NCI-H187 treated with DMSO at 0.1 percent for 48 hours (cell line): Measurements from ENCODE around the gene MTMR4.
"Not testable (repeated sequence)": the region's sequence is repeated elsewhere in the genome, so short reads cannot be mapped to it uniquely, and the experiment has no call there.

Source experiments
- DNase-seq: peaks from one replicate; lab custom pipeline; 2025; lab: John Stamatoyannopoulos, UW

The MTMR4 gene

DNA sequence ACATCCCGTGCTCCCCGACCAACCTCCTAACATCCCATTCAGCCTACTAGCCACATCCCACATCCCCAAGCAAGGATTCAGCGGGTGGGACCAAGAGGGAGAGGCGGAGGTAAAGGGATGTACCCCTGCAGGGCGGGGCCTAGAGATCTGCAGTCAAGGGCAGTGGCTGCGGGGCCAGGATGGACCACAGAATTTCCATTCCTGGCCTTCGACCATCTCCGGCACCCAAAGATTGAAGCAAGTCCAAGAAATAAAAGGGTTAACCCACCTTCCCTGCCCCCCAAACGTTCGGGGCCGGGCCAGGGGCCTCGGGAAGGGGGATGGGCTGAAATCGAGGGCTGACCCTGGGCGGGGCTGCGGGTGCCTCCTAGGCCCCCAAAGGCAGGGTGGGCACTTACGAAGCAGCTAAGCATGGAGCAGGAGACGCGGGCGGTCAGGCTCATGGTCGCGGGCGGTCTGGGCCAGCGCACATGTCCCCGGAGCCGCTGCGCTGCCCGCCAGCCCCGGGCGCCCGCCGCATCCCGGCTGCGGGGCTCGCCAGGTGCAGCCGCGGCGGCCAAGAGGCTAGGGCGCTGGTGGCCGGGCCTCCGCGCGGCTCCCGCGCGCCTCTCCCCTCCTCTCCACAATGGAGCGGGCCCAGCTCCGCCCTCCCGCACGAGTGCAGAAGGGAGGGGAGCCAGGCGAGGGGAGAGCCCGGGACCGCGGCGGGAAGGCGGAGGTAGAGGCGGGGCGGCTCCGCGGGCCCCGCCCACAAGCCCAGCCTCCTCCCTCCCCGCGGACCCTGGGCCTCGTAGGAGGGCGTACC lies at the start of gene MTMR4:
Gene MTMR4, minus strand, starts transcription at position 674 of the 805 bp plus-strand sequence. Its CDS starts 231 bp downstream, at position 443.
- DNase-seq, result no peak

DNA sequence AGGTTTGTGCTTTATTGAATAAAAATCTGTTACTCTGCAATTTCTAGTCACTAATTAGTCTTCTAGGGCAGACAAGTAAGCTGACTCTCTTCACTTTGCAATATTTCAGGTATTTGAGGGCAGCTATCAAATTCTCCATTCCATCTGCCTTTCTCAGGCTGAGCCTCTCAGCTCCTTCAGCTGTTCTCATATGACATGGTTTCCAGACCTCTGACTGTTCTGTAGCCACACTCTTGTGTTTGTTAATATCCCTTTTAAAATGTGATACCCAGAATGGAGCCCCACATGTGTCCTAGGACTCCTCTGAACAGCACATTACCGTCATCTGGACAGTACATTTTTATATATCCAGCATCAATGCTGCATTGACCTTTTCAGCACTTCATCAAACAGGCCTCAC lies 46.1 kb upstream of the MTMR4 start:
- DNase-seq, result no peak

DNA sequence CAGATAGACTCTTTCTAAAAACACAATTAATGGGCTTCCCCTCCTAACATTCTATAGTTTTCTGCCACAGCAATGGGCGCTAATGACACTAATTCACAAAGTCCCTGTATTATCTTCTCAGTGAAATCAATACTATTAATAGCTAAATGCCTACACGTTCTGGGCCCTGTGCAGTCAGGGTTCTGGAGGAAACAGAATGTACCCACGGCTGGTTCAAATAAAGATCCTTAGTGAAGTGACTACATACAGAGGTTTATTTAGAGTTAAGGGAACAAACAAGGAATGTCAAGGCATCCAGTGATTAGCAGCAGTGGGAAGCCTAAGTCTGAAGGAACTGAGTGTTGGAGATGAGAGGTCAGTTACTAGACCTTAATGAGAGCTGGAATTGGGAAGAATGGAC lies 43.5 kb upstream of the MTMR4 start:
- DNase-seq, result no peak

DNA sequence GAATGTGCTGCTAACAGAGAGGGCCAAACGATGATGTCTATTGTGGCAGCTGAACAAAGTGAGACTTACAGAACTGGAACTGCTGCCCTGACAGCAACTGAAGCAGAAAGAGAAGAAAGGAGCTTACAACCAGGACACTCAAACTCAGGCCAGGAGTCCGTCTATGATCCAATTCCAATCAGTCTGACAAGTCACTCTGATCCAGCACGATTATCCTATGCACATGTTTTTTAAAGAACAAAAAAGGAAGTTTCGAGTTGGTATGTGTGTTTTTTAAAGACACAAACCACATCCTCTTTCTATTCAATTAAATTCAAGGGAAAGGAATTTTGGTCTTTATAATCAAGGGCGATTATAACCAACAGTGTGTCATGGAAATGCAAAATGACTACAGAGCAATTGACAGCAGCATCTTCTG lies 42.4 kb upstream of the MTMR4 start:
- DNase-seq, result no peak

DNA sequence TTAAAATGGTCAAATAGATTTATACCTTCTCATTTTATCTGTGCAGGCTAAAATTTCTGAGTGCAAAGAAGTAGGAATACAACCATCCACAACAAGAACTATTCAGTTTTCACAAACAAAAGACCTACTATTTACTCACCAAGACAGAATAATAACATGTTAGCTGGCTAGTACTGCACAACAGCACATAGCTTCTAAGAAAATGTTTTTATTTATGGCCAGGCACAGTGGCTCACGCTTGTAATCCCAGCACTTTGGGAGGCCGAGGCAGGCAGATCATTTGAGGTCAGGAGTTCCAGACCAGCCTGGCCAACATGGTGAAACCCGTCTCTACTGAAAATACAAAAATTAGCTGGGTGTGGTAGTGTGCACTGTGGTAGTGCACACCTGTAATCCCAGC lies 40.7 kb upstream of the MTMR4 start:
- not testable (repeated sequence) for DNase-seq

DNA sequence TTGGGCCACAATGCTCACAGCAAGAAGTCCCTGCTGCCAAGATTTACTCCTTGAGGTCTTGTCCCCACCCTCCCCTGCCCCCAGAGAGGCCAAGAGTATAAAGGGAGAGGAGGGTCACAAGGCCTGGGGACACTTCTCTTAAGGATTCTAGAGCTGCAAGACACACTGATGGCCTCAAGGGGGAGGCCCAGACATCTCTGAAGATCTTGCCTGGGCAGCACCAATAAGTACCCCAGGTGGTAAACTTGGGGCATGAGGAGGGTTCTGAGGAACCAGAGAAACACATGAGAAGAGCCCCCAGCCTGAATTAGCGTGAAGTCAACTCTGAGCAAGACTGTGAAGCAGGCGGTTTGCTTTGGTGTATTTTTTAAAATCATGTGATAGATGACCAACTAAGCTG lies 26.8 kb upstream of the MTMR4 start:
- DNase-seq, result no peak

DNA sequence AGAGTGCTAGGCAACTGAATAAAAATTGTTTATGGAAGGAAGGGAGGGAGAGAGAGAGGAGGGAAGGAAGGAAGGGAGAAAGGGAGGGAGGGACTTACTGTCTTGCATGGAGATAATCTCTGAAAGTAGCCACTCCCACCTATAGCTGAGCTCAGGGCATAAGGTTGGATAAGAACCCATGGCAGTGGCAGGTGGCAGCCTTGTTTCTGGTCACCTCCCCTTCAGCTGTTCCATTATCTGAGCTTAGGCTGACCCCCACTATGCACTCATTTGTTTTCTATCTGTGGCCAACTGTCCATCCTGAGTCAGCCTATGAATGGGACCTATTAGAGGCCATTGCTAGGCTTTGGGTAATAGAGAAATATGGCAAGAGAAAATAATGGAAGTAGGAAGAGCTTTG lies 25.3 kb upstream of the MTMR4 start:
- no peak for DNase-seq

DNA sequence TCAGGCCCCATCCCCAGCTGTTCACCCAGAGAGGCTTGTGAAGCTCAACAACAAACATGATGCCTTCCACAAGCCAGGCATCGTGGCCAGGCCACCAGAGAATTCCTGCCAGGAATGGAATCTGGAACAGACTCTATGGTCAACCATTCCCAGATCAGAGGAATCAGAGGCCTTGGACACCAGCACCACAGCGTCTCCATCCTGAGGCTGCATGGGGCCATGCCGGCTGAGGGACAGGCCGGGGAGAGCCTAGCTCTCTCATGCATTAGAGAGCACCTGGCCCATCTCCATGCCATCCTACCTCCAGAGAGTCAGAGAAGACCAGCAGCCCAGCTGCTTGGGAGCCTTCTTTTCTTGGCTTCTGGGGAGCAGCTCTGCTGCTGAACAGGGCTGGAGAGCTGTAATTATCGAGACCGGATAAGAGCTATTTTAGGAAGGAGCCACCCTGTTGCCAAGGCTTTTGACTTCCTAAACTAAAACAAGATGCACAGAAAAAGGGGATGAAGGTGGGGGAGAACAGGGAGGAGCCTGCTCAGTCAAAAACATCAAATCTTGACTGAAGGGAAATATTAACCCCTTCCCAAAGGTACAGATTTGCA lies 24.5 kb upstream of the MTMR4 start:
- no peak for DNase-seq

DNA sequence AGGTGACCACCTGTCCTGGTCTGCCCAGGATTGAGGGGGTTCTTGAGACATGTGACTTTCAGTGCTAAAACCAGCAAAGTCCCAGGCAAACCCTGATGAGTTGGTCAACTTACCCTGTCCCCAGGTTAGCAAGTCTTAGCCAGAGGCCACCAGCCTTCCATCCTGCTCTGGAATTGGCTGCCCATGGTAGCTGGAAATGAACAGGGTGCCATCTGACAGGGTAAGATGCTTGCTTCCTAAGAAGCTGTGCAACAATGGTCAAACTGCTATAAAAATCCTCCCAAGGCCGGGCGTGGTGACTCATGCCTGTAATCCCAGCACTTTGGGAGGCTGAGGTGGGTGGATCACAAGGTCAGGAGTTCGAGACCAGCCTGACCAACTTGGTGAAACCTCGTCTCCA lies 22.8 kb upstream of the MTMR4 start:
- DNase-seq, result no peak

DNA sequence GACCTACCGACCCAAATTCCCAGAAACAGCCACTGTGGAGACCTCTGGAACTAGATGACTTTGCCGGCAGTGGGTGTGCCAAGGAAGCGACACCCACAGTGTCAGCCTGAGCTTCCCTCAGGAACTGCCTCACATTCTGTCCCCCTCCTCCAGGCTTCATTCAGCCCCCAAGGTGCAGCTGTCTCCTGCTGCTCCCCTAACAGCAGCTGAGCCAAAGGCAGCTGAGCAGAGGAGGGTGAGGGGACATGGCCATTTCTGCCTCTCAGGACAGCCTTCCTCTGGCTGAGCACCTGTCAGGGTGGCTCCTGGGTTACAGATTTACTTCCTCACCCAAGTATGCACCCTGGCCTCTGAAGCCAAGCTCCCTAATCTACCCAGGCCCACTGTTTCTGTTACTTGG lies 22.1 kb upstream of the MTMR4 start:
- no peak for DNase-seq

DNA sequence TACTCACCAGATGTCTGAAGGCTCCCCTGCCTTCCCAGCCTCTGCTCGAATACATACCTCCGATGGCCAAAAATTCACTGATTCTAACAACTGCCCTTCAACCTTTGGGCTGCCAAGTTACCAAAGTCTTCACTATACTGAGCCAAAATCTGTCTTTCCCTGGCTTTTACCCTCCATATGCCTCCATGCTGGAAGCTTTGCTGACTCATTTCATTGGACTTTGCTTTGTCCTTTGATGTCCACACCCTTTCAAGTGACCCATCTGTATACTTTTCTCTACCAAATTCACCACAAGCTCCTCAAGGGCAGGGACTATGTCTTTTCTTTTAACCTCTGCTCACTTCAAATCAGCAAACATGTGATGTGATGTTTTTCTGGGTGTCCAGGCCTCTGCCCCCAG lies 21.0 kb upstream of the MTMR4 start:
- no peak for DNase-seq

DNA sequence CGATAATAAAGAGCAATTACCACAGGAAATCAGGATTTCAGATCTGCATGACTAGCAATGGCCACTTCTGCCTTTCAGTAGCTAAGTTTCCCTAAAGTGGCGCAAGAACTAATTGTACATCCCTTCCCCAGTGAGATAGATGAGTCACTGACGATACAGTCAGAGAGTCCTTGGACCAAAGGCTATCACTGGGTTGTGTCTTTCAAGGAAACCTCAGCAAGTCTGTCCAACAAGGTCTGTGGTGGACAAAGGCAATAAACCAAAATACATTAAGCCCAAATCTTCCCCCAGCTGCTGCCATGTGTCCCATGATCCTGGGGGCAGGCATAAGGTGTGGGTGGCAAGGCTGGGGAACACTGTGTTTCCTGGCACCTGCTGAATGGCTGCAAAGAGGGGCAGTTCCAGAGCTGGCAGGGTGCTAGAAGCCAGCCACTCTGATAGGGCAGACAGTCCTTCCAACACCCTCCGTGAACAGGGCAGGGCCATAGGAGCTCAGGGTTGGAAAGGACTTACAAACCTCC lies 20.5 kb upstream of the MTMR4 start:
- DNase-seq, result no peak

DNA sequence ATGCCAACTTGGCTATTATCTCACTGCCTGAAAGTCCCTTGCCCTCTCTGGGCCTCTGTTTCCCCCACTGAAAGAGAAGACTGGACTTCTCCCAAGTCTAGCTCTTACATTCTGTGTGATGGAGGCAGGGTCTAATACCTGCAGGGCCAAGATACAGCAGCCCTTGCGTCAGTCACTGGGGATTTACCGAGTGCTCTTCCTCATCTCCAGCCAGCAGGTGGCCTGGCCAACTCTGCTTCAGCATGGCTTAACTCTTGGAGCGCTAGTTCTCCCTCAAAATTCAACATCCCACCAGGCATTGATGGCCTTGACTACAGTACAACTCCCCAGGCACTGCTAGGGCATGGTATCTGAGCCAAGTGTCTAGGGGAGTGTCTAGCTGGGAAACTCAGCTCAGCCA lies 19.9 kb upstream of the MTMR4 start:
- DNase-seq, result no peak

DNA sequence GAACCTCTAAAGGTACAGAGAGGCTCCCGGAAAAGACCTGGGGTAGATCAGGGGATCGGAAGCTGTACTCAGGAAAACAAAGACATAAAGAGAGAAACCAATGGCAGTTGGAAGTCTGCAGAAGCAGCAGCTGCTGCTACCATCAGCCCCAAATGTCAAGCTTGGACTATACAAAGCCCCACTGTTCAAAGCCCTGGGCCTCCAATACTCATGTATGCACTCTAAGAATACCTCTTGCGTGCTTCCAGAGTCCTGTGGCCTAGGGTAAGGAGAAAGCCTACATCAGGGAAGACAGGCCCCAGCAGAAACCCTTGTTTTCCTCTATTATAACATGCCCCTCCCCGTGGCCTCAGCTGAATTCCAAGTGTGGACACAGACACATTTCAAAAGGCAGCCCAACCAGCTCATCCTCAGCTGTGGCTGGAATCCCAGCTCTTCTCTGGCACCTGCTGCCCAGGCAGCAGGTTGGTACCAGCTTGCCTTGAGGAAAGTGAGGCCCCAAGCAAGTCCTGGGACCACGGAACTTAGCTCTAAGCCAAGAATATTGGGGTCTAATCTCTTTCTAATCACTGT lies 19.3 kb upstream of the MTMR4 start:
- DNase-seq, result no peak

DNA sequence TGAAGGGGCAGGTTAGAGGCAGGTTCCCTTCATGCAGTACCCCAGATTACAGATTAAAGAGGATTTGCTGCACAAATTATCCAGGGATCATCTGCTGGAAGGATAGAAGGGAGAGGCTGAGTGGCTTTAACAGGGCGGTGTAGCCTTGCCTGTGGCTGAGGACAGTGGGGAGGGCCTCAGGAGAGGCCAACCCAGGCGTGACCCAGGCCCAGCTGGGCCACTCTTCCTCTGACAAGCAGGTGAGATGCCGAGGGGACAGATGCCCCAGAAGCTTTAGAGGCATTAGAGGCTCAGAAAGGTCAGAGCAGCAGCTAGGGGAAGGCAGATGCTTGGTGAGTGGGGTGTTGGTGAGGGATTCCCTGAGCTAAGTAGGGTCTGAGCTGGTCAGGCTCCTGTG lies 18.1 kb upstream of the MTMR4 start:
- DNase-seq, result no peak

DNA sequence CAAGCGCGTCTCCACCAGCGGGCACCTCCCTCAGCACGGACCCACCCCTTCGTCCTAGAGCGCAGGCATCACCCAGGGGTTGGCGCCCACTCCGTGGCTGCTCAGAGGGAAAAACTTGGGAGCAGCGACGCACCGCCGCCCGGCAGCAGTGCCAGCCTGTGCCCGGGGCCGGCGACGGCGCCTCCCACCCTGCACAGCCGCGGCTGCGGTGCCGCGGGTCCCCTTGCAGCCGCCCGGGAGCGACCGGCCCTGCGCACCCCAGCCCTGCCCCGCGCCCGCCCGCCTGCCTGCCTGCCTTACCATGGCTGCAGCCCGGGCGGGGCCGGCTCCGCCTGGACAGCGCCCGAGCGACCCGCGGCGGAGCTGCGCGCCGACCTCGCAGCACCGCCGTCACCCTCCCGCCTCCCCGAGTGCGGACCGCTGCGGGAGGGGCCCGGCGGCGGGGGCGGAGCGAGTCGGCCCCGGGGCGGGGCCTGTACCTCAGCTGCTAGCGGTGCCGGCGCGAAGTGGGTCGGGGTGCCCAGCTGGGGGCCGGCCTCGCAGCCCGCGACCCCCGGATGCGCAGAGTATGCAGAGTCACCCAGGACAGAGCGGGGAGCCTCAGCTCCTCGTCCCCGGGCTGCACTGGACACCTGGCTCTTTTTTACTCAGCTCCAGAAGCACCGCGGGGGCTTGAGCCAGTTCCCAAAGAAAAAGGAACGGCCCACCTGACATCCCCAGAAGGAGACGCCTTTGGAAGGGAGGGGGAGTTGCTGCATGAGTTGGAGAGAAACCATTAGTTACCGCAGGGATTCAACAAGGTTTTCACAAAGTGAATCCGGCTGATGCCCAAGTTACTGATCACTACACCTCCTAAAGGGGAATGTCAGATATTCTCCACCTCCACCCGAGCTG lies 17.5 kb upstream of the MTMR4 start:
- no peak for DNase-seq

DNA sequence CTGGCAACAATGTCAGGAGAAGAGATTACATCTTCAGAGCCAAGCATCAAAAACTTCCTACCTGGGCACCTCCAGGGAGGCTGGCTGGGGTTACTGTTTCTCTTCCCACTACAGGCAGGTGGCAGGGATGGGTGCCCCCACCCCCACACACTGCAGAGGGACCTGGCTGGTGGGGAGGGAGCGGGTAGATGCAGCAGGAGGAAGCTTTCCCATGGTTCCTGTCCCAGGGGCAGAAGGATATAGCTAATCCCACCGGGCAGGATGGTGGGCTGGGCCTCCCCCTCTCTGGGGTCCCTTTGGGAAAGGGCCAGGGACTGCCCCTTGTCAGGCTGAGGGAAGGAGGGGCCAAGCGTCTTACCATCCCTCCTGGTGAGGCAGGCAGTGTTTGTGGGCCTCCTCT lies 16.7 kb upstream of the MTMR4 start:
- DNase-seq, result no peak

DNA sequence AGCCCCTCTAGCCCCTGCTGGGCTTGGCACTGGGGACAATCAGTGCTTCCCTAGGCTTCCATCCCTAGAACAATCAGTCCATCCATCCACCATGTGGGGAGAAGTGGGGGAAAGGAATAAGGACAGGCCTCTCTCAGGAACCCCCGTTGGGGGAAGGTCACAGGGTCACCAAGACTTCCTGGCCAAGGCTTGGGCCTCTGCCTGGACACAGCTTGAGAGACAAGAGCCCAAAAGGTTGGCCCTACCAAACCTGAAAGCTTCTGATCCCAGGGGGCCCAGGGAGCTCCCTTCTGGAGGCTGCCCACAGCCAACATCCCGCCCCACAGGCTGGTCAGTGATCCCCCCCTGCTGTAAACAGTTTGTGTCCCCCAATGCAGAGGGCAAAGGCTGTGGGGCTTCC lies 16.2 kb upstream of the MTMR4 start:
- no peak for DNase-seq

DNA sequence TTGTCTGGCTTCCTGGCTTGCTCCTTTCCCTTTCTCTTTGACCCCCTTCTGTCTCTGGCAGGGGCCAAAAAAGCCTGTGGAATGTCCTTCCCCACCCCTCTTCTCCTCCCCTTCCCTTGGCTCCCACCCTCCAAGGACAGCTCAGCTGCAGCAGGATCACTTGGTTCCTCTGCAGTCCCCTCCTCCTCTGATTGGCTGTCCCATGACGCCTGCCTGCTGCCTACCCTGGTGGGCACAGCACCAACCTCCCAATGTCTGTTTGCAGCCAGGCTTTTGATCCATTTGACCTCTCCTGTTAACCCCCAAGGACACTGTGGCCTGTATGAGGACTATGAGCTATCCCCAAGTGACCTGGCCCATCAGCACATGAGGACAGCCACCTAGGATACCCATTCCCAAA lies 14.8 kb upstream of the MTMR4 start:
- DNase-seq, result no peak

DNA sequence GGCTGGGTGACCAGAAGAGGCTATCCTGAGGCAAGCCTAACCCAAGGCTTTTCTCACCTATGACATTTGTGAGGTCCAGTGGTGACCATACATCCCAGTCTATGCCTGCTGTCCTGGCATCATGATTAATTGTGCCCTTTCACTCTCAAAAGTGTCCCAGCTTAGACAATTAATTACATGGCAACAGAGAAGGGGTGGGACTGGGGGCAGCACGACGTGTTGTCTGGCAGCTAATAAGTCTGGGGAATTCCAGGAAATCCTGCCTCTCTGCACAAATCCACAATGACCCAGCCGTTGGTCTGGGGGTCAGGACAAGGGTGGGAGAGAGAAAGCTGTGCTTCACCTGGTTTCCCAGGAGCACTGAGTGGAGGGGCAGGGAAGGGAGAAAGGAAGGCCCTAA lies 14.0 kb upstream of the MTMR4 start:
- DNase-seq, result no peak

DNA sequence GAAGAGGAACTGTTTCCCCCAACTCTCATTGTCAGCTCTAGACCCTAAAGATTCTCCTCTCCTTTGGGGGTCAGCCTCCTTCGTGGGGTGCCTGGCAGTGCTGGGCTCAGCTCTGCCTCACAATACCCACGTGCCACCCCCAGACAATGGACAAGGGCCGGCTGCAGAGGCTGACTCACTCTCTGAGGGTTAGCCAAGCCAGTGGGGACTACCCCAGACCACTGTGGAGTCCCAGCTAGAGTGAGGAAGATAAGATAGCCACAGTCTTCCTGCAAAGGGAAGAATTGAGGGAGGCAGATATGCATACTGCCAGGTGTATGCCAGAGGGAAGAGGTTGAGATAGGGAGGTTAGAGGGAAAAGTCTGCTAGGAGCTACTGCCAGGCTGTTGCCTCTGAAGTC lies 13.5 kb upstream of the MTMR4 start:
- no peak for DNase-seq

DNA sequence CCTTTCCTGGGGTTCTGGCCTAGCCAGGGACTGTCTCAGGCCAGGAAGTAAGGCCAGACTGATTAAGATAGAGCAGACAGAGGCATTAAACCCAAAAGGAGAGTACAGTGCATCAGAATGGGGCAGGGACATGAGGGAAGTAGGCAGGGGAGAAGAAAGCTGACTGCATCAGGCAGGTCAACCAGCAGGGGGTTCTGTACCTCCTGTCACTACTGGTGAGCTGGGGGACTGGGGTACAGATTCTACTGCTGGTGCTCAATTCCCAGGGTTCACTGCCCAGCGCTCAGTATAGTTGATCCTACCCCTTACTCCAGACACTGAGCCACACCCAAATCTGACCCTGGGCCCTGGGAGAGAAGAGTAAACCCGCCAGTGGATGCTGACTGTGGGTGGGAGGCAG lies 12.9 kb upstream of the MTMR4 start:
- DNase-seq, result no peak
